ENCODE results near the gene CBLB. TPM values are rescaled to one million over a fixed set of nuclear protein-coding genes. Genes with fewer than 3 reads are reported as not detected.
"Not testable (repeated sequence)": the region's sequence is repeated elsewhere in the genome, so short reads cannot be mapped to it uniquely, and the experiment has no call there.

The CBLB gene
- polyA plus RNA-seq, 2 of the 4 experiments (the other 2 are of a cell fraction), result 6.8 to 16.2 TPM

- ATAC-seq (no peak), DNase-seq (ENCODE audit: low read depth in 1 of 2, low spot score in 1 of 2) (no peak), FAIRE-seq (no peak)
- Histone ChIP-seq H3K4me2 (peak overlapping the region; percentile 74), H3K9me3 (no peaks in the 10 kb centered on the region), H3K27ac (peak overlapping the region; percentile 66 to 85), H3K4me1 (peaks cover 42% of the 10 kb centered on the region), H3K4me3 (no peak overlapping the region)
- ChIA-PET CTCF (no interaction called here), POLR2A (no interaction called here)
- TF ChIP-seq RARB (CRISPR knock-in tag; IDR thresholded peaks at IDR 0.05) (no peak), NPAS2 (CRISPR knock-in tag; IDR thresholded peaks at IDR 0.05; ENCODE audit: borderline replicate concordance) (no peak)
- WGBS (ENCODE audit: missing lambda C conversion rate), result 92% methylated on average over 3 of the region's 3 CpGs
These were observed 46.4 kb downstream of the CBLB start for GRCh38 chr3:105822171-105823123.

GRCh38 chr3:105821433-105821832 is 47.4 kb downstream of the CBLB start:
- FAIRE-seq (no peak), DNase-seq (ENCODE audit: low read depth in 1 of 2, low spot score in 1 of 2) (no peak), ATAC-seq (no peak)
- Histone ChIP-seq H3K27ac (no peak overlapping the region), H3K4me1 (peaks cover 36% of the 10 kb centered on the region), H3K4me3 (no peak overlapping the region), H3K9me3 (no peaks in the 10 kb centered on the region), H3K4me2 (0 out of 3 replicates have a peak overlapping the region, but pooled peaks have one; percentile 2)
- TF ChIP-seq RARB (CRISPR knock-in tag; IDR thresholded peaks at IDR 0.05), result no peak
- no peak for TF ChIP-seq JUNB (IDR thresholded peaks at IDR 0.05)
- no peak for TF ChIP-seq RCOR1 (IDR thresholded peaks at IDR 0.05; ENCODE audit: low read depth, low read length)
- TF ChIP-seq NPAS2 (CRISPR knock-in tag; IDR thresholded peaks at IDR 0.05; ENCODE audit: borderline replicate concordance), result no peak
- no peak for TF ChIP-seq RNF2 (IDR thresholded peaks at IDR 0.05; ENCODE audit: borderline replicate concordance, low read depth)
- no peak for TF ChIP-seq CBX2 (IDR thresholded peaks at IDR 0.05; ENCODE audit: borderline replicate concordance, low read depth)
- 66% methylated on average over 2 of the region's 2 CpGs for WGBS (ENCODE audit: missing lambda C conversion rate)
- ChIA-PET CTCF (no interaction called here), POLR2A (no interaction called here)

DNA sequence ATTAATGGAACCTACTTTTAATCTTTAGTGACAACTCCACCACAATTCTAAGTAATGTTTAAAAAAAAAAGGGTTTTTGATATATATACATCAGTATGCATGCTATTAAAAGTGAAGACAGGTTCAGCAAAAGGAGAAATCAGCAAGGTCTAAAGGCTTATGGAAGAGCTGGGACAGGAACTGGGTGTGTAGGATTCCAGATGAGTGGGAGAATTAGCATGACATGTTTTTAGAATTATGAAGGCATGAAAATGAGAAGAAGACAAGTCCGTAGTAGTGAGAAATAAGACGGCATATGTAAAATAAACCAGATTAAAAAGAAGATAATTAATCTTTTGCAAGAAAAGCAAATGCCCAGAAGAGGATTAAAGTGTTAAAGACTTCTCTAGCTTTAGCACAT is 52.0 kb downstream of the CBLB start:
- Histone ChIP-seq H3K4me1 (peaks cover 27% of the 10 kb centered on the region), H3K27ac (no peak overlapping the region), H3K4me2 (no peak overlapping the region), H3K4me3 (no peak overlapping the region), H3K9me3 (no peaks in the 10 kb centered on the region)
- DNase-seq (ENCODE audit: low read depth in 1 of 2, low spot score in 1 of 2) (no peak), FAIRE-seq (no peak), ATAC-seq (no peak)
- 96% methylated on average over 2 of the region's 2 CpGs for WGBS (ENCODE audit: missing lambda C conversion rate)
- no peak for TF ChIP-seq EP300 (IDR thresholded peaks at IDR 0.05)
- no peak for TF ChIP-seq ESRRA (IDR thresholded peaks at IDR 0.05; ENCODE audit: borderline replicate concordance, low read length)
- no peak for TF ChIP-seq NFE2L2 (conservative IDR thresholded peaks at IDR 0.05; ENCODE audit: low read length)
- TF ChIP-seq, protein P1, sequence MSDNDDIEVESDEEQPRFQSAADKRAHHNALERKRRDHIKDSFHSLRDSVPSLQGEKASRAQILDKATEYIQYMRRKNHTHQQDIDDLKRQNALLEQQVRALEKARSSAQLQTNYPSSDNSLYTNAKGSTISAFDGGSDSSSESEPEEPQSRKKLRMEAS (IDR thresholded peaks at IDR 0.05), result no peak
- TF ChIP-seq GATA3 (IDR thresholded peaks at IDR 0.05; ENCODE audit: borderline replicate concordance), result no peak
- no peak for TF ChIP-seq E2F6 (IDR thresholded peaks at IDR 0.05; ENCODE audit: borderline replicate concordance, low read depth)
- TF ChIP-seq EHF (CRISPR knock-in tag; IDR thresholded peaks at IDR 0.05), result no peak
- TF ChIP-seq ZSCAN20 (CRISPR knock-in tag; IDR thresholded peaks at IDR 0.05), result no peak
- TF ChIP-seq FOSB (CRISPR knock-in tag; IDR thresholded peaks at IDR 0.05), result no peak
- TF ChIP-seq SREBF2 (IDR thresholded peaks at IDR 0.05), result no peak
- TF ChIP-seq BHLHE40 (IDR thresholded peaks at IDR 0.05; ENCODE audit: low read depth, low read length), result no peak
- TF ChIP-seq HOXB5 (CRISPR knock-in tag; IDR thresholded peaks at IDR 0.05), result no peak
- TF ChIP-seq SMC3 (IDR thresholded peaks at IDR 0.05), result no peak
- TF ChIP-seq JUNB (IDR thresholded peaks at IDR 0.05), result no peak
- TF ChIP-seq TFCP2L1 (CRISPR knock-in tag; IDR thresholded peaks at IDR 0.05), result no peak
- TF ChIP-seq CHD2 (IDR thresholded peaks at IDR 0.05; ENCODE audit: low read length, partially characterized antibody), result no peak
- no peak for TF ChIP-seq ZC3H11A (IDR thresholded peaks at IDR 0.05)
- no peak for TF ChIP-seq REST (IDR thresholded peaks at IDR 0.05)
- no peak for TF ChIP-seq CEBPB (IDR thresholded peaks at IDR 0.05)
- TF ChIP-seq HOXB13 (CRISPR knock-in tag; IDR thresholded peaks at IDR 0.05; ENCODE audit: low read depth), result no peak
- ChIA-PET CTCF (no interaction called here), POLR2A (no interaction called here)

- FAIRE-seq; H3K27ac ChIP-seq; ATAC-seq; H3K9me3 ChIP-seq; POLR2A ChIA-PET; DNase-seq (ENCODE audit: low read depth in 1 of 2, low spot score in 1 of 2); H3K4me3 ChIP-seq; H3K4me2 ChIP-seq; CTCF ChIA-PET: not testable (repeated sequence)
- peaks cover 26% of the 10 kb centered on the region for H3K4me1 ChIP-seq
- 93% methylated on average over 3 of the region's 3 CpGs for WGBS (ENCODE audit: missing lambda C conversion rate)
These were observed 53.5 kb downstream of the CBLB start for GRCh38 chr3:105815331-105815730.

Data from A549 (cell line).